Measurements from ENCODE around the gene TTC34.

DNA sequence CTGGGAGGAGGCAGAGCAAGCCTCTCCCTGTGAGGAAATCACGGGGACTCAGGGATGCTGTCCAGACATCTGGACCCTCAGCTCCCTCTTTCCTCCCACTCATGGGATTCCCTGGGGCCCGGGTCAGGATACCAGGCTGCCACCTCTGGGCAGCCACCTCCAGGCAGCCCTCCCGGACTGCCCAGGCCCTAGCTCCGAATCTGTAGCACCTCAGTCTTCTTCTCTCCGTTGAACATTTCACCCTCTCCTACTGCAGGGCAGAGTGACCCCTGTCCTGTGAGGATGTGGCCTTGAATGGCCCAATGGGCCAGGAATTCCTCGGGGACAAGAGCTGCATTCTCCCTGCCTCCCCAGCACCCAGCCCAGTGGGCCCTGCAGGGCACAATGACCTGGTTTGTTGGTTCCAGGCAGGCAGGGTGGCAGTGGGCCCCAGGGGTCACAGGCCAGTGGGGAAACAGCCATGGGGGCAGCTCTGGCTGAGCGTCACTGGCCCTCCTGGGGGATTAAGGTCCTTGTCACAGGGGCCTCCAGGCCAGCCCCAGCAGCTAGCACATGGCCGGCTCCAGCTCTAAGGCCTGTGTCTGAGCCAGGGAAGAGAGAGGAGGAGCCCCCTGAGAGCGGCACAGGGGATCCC lies 9.5 kb upstream of the TTC34 start:
- TF ChIP-seq POLR2A (IDR thresholded peaks at IDR 0.05; ENCODE audit: low read depth, low read length) (no peak), POLR2AphosphoS5 (IDR thresholded peaks at IDR 0.05; ENCODE audit: low read depth, low read length) (no peak), TAF1 (IDR thresholded peaks at IDR 0.05; ENCODE audit: borderline replicate concordance, low read depth, low read length) (no peak)

Data from GM12892 (cell line).